Brain microvascular endothelial cell (primary cell): Measurements from ENCODE around the gene ADAMTSL2.

ENCODE experiments used
- DNase-seq: peaks from one replicate; pipeline ENCODE4 v3.0.0-alpha.2; 2020
- H3K27ac ChIP-seq: fragments of 250-450 bp; sonication (Bioruptor Pico); 2 replicates; pipeline ENCODE4 v1.5.1; 2020; ENCODE audit warnings: mild to moderate bottlenecking, moderate library complexity
- H3K27me3 ChIP-seq: fragments of 250-450 bp; sonication (Bioruptor Pico); replicated peaks from 2 replicates; pipeline ENCODE4 v1.5.1; 2020; ENCODE audit warnings: mild to moderate bottlenecking
- H3K36me3 ChIP-seq: fragments of 250-450 bp; sonication (Bioruptor Pico); replicated peaks from 2 replicates; pipeline ENCODE4 v1.5.1; 2020; ENCODE audit warnings: mild to moderate bottlenecking
- H3K4me3 ChIP-seq: 2 replicates; pipeline ENCODE4 v1.5.1; 2011; ENCODE audit warnings: low read depth, mild to moderate bottlenecking, control low read depth, low read length, moderate library complexity
- CTCF ChIP-seq: IDR thresholded peaks from 2 replicates; pipeline ENCODE4 v1.5.1; 2011; ENCODE audit warnings: low read depth, mild to moderate bottlenecking, moderate library complexity, low read length, control low read depth, inconsistent platforms; ENCODE audit errors: missing control alignments
- in situ Hi-C: cut with HindIII; loops from 2 replicates; pipeline ENCODE4 v1.10.0; 2017; ENCODE audit warnings: low sequenced_read_pairs, low pct_ligation_motif_present

Gene ADAMTSL2

GRCh38 chr9:133490201-133490681, 44.3 kb upstream of the ADAMTSL2 start:
- Histone ChIP-seq H3K4me3 (no peak overlapping the region), H3K36me3 (no peaks in the 10 kb centered on the region), H3K27me3 (no peaks in the 10 kb centered on the region), H3K27ac (no peak overlapping the region)
- in situ Hi-C loops = no loop called here
- no peak for TF ChIP-seq CTCF
- DNase-seq = no peak

GRCh38 chr9:133490865-133491655, 43.4 kb upstream of the ADAMTSL2 start:
- DNase-seq = no peak
- no peak overlapping the region for H3K4me3 ChIP-seq
- no peaks in the 10 kb centered on the region for H3K36me3 ChIP-seq
- in situ Hi-C loops = no loop called here
- no peaks in the 10 kb centered on the region for H3K27me3 ChIP-seq
- H3K27ac ChIP-seq = no peak overlapping the region
- TF ChIP-seq CTCF = no peak

DNA sequence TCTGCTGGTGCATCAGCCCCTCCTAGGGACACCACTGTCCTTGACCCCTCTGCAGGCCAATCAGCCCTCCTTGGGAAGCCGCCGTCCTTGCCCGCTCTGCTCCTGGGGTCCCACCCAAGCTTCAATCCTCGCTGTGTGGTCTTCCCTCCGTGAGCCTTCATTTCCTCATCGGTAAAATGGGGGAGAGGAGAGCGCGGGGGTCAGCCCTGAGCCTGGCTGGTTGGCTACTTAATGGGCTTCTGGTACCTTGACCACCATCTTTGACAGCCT, 42.9 kb upstream of the ADAMTSL2 start:
- TF ChIP-seq CTCF = no peak
- Histone ChIP-seq H3K4me3 (no peak overlapping the region), H3K27ac (no peak overlapping the region), H3K36me3 (no peaks in the 10 kb centered on the region), H3K27me3 (peaks cover under 1% of the 10 kb centered on the region)
- in situ Hi-C loops = no loop called here
- DNase-seq = no peak

- in situ Hi-C loops = no loop called here
- H3K27me3 ChIP-seq = peaks cover 2% of the 10 kb centered on the region
- no peak for DNase-seq
- no peak for TF ChIP-seq CTCF
- no peak overlapping the region for H3K4me3 ChIP-seq
- no peak overlapping the region for H3K27ac ChIP-seq
- no peaks in the 10 kb centered on the region for H3K36me3 ChIP-seq
Measured at GRCh38 chr9:133492061-133493021, 42.2 kb upstream of the ADAMTSL2 start.

DNA sequence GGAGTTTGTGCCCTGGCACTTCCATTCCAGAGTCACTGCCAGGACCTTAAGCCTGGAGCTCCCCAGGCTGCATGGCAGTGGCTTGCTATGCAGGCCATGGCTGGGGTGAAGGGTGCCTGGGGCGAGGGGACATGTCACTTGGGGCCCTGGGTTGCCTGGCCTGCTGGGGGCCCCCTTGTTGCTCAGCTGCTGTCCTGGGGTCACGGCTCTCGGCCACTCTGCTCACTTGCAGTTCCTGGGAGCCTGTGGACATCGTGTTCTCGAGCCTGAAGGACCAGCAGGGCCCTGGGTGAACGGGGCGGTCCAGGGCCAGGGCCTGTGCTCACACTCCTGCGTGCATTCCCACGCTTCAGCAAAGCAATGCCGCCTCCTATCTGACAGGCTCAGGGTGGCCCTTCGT, 41.1 kb upstream of the ADAMTSL2 start:
- Histone ChIP-seq H3K27me3 (peaks cover 2% of the 10 kb centered on the region), H3K27ac (no peak overlapping the region), H3K4me3 (no peak overlapping the region), H3K36me3 (no peaks in the 10 kb centered on the region)
- in situ Hi-C loops = no loop called here
- no peak for TF ChIP-seq CTCF
- DNase-seq = no peak
